ENCODE measurements around the gene CA9. TPM values are rescaled to one million over a fixed set of nuclear protein-coding genes. Genes with fewer than 3 reads are reported as not detected.

CA9 gene
- total RNA-seq, 1 donor from 2014 or later: not detected

GRCh38 chr9:35723426-35723825, 49.7 kb downstream of the CA9 start:
- H3K9me3 Mint-ChIP-seq (ENCODE audit: unreplicated experiment): no peaks in the 10 kb centered on the region
- Histone ChIP-seq H2AFZ (ENCODE audit: low read depth, low read length) (no peak overlapping the region), H4K20me1 (ENCODE audit: insufficient read depth, low read length) (peaks cover 81% of the 10 kb centered on the region), H3K9ac (ENCODE audit: low read length) (no peak overlapping the region), H3K4me2 (ENCODE audit: low read length) (no peak overlapping the region), H3K9me3 (ENCODE audit: insufficient read depth, low read depth, low read length) (no peaks in the 10 kb centered on the region), H3K27me3 (ENCODE audit: insufficient read depth, low read length) (no peaks in the 10 kb centered on the region), H3K4me1 (ENCODE audit: insufficient read depth, low read length) (peaks cover 23% of the 10 kb centered on the region), H3K79me2 (ENCODE audit: insufficient read depth, low read length) (peaks cover 96% of the 10 kb centered on the region), H3K4me3 (ENCODE audit: insufficient read depth, low read depth, low read length) (no peak overlapping the region), H3K27ac (ENCODE audit: low read depth, low read length) (no peak overlapping the region), H3K36me3 (ENCODE audit: insufficient read depth, low read length) (peaks cover 71% of the 10 kb centered on the region)
- H3K36me3 Mint-ChIP-seq (ENCODE audit: low read depth, unreplicated experiment): peaks cover 41% of the 10 kb centered on the region
- FAIRE-seq (no peak), DNase-seq (ENCODE audit: low read depth) (no peak)
- no peak for TF ChIP-seq CTCF (IDR thresholded peaks at IDR 0.05; ENCODE audit: insufficient read depth, low read depth, low read length)
- no peak for TF ChIP-seq EZH2 (IDR thresholded peaks at IDR 0.05; ENCODE audit: insufficient read depth, low read length)
- H3K4me3 Mint-ChIP-seq (ENCODE audit: unreplicated experiment): no peak overlapping the region
- H3K4me1 Mint-ChIP-seq (ENCODE audit: low read depth, unreplicated experiment): peaks cover 4% of the 10 kb centered on the region
- no peaks in the 10 kb centered on the region for H3K27me3 Mint-ChIP-seq (ENCODE audit: low read depth, unreplicated experiment)
- H3K27ac Mint-ChIP-seq (ENCODE audit: unreplicated experiment): peak overlapping the region; percentile 49

GRCh38 chr9:35723908-35724307, 50.2 kb downstream of the CA9 start:
- H3K4me1 Mint-ChIP-seq (ENCODE audit: low read depth, unreplicated experiment): peaks cover 4% of the 10 kb centered on the region
- peaks cover 96% of the 10 kb centered on the region for H3K79me2 ChIP-seq (ENCODE audit: insufficient read depth, low read length)
- peaks cover 28% of the 10 kb centered on the region for H3K4me1 ChIP-seq (ENCODE audit: insufficient read depth, low read length)
- no peak overlapping the region for H3K9ac ChIP-seq (ENCODE audit: low read length)
- H3K9me3 Mint-ChIP-seq (ENCODE audit: unreplicated experiment): no peaks in the 10 kb centered on the region
- no peak overlapping the region for H3K4me2 ChIP-seq (ENCODE audit: low read length)
- no peak overlapping the region for H3K4me3 ChIP-seq (ENCODE audit: insufficient read depth, low read depth, low read length)
- no peaks in the 10 kb centered on the region for H3K27me3 ChIP-seq (ENCODE audit: insufficient read depth, low read length)
- no peak overlapping the region for H2AFZ ChIP-seq (ENCODE audit: low read depth, low read length)
- H3K27me3 Mint-ChIP-seq (ENCODE audit: low read depth, unreplicated experiment): no peaks in the 10 kb centered on the region
- peaks cover 41% of the 10 kb centered on the region for H3K36me3 Mint-ChIP-seq (ENCODE audit: low read depth, unreplicated experiment)
- no peak overlapping the region for H3K27ac ChIP-seq (ENCODE audit: low read depth, low read length)
- H3K4me3 Mint-ChIP-seq (ENCODE audit: unreplicated experiment): no peak overlapping the region
- peak overlapping the region; percentile 8 for H3K27ac Mint-ChIP-seq (ENCODE audit: unreplicated experiment)
- H3K9me3 ChIP-seq (ENCODE audit: insufficient read depth, low read depth, low read length): no peaks in the 10 kb centered on the region
- no peak for DNase-seq (ENCODE audit: low read depth)
- peaks cover 79% of the 10 kb centered on the region for H4K20me1 ChIP-seq (ENCODE audit: insufficient read depth, low read length)
- FAIRE-seq: no peak
- no peak for TF ChIP-seq CTCF (IDR thresholded peaks at IDR 0.05; ENCODE audit: insufficient read depth, low read depth, low read length)
- TF ChIP-seq EZH2 (IDR thresholded peaks at IDR 0.05; ENCODE audit: insufficient read depth, low read length): no peak
- peaks cover 67% of the 10 kb centered on the region for H3K36me3 ChIP-seq (ENCODE audit: insufficient read depth, low read length)

- no peak overlapping the region for H3K27ac Mint-ChIP-seq (ENCODE audit: unreplicated experiment)
- H3K4me3 ChIP-seq (ENCODE audit: insufficient read depth, low read depth, low read length): no peak overlapping the region
- FAIRE-seq (no peak), DNase-seq (ENCODE audit: low read depth) (no peak)
- H3K27ac ChIP-seq (ENCODE audit: low read depth, low read length): no peak overlapping the region
- H2AFZ ChIP-seq (ENCODE audit: low read depth, low read length): no peak overlapping the region
- peaks cover 53% of the 10 kb centered on the region for H3K36me3 ChIP-seq (ENCODE audit: insufficient read depth, low read length)
- H3K79me2 ChIP-seq (ENCODE audit: insufficient read depth, low read length): peaks cover 97% of the 10 kb centered on the region
- H3K4me1 ChIP-seq (ENCODE audit: insufficient read depth, low read length): peaks cover 42% of the 10 kb centered on the region
- H3K4me1 Mint-ChIP-seq (ENCODE audit: low read depth, unreplicated experiment): peaks cover 4% of the 10 kb centered on the region
- peaks cover 33% of the 10 kb centered on the region for H3K36me3 Mint-ChIP-seq (ENCODE audit: low read depth, unreplicated experiment)
- no peaks in the 10 kb centered on the region for H3K27me3 ChIP-seq (ENCODE audit: insufficient read depth, low read length)
- peaks cover 79% of the 10 kb centered on the region for H4K20me1 ChIP-seq (ENCODE audit: insufficient read depth, low read length)
- no peaks in the 10 kb centered on the region for H3K9me3 Mint-ChIP-seq (ENCODE audit: unreplicated experiment)
- no peak overlapping the region for H3K4me2 ChIP-seq (ENCODE audit: low read length)
- H3K9me3 ChIP-seq (ENCODE audit: insufficient read depth, low read depth, low read length): no peaks in the 10 kb centered on the region
- H3K4me3 Mint-ChIP-seq (ENCODE audit: unreplicated experiment): no peak overlapping the region
- TF ChIP-seq CTCF (IDR thresholded peaks at IDR 0.05; ENCODE audit: insufficient read depth, low read depth, low read length) (no peak), EZH2 (IDR thresholded peaks at IDR 0.05; ENCODE audit: insufficient read depth, low read length) (no peak)
- no peak overlapping the region for H3K9ac ChIP-seq (ENCODE audit: low read length)
- no peaks in the 10 kb centered on the region for H3K27me3 Mint-ChIP-seq (ENCODE audit: low read depth, unreplicated experiment)
These were observed 51.6 kb downstream of the CA9 start for GRCh38 chr9:35725362-35725761.

Data from astrocyte (in vitro differentiated cells and primary cell).